Endothelial cell of umbilical vein (primary cell): Measurements from ENCODE around the gene DTWD2. TPM values are rescaled to one million over a fixed set of nuclear protein-coding genes. Genes with fewer than 3 reads are reported as not detected.

ENCODE experiments used
- BruUV-seq: library from RNA; stranded (reverse); fragments of 400-500 nt; replicated peaks from 2 replicates; lab custom pipeline; 2021; lab: Mats Ljungman, UMichigan
- CTCF ChIA-PET: fragments of 300-600, 350-600 bp; sonication (Branson Sonifier 250); formaldehyde crosslinking; loops from one replicate; lab custom pipeline; 2021; ENCODE audit warnings: antibody characterized with exemption, inconsistent platforms; lab: Charles Lee
- POLR2A ChIA-PET: fragments of 300-600, 350-600 bp; sonication (Branson Sonifier 250); formaldehyde crosslinking; loops from one replicate; lab custom pipeline; 2021; ENCODE audit warnings: antibody characterized with exemption, inconsistent platforms; lab: Charles Lee
- DNase-seq: peaks from one replicate; pipeline ENCODE4 v3.0.0-alpha.2; 2011; ENCODE audit warnings: low read depth, low spot score
- FAIRE-seq: peaks from 2 replicates; lab custom pipeline; 2011; peaks lifted over from hg19 to GRCh38; lab: Jason Lieb, UNC
- H2AFZ ChIP-seq: 2 replicates; pipeline ENCODE4 v1.6.0; 2012; ENCODE audit warnings: low read depth, low read length, control low read depth, inconsistent platforms
- H3K27ac ChIP-seq: 2 replicates; pipeline ENCODE4 v1.5.1; 2011; ENCODE audit warnings: low read depth, mild to moderate bottlenecking, control low read depth, low read length, moderate library complexity; ENCODE audit not compliant: insufficient read depth
- H3K27me3 ChIP-seq, 2 experiments: 2 replicates each; pipeline versions ENCODE4 v1.6.0 to v1.6.1; 2011; ENCODE audit warnings: low read length in 2 of 2, mixed read lengths in 1 of 2; ENCODE audit not compliant: control insufficient read depth in 2 of 2, insufficient read depth in 2 of 2
- H3K36me3 ChIP-seq, 2 experiments: 2 replicates in 1 of 2; 3 replicates in 1 of 2; pipeline ENCODE4 v1.5.1; 2011; ENCODE audit warnings: low read length in 2 of 2, mild to moderate bottlenecking in 1 of 2, moderate library complexity in 1 of 2; ENCODE audit not compliant: control insufficient read depth in 2 of 2, insufficient read depth in 2 of 2; ENCODE audit errors: extremely low read depth in 1 of 2
- H3K4me1 ChIP-seq: 3 replicates; pipeline ENCODE4 v1.5.1; 2011; ENCODE audit warnings: mild to moderate bottlenecking, low read length; ENCODE audit not compliant: control insufficient read depth, insufficient read depth; ENCODE audit errors: extremely low read depth
- H3K4me2 ChIP-seq: 2 replicates; pipeline ENCODE4 v1.6.1; 2011; ENCODE audit warnings: low read length, control low read depth, mixed read lengths; ENCODE audit not compliant: insufficient read depth
- H3K4me3 ChIP-seq, 3 experiments: fragments of 200-600 bp in 1 of 3; sonication (generic), shearing (Covaris generic) in 1 of 3; replicated peaks in 1 of 3; 2 replicates each; pipeline ENCODE4 v1.5.1; 2011 to 2016; ENCODE audit warnings: control low read depth in 3 of 3, low read length in 3 of 3, mild to moderate bottlenecking in 2 of 3, inconsistent platforms in 1 of 3, low read depth in 1 of 3, moderate library complexity in 1 of 3; ENCODE audit not compliant: insufficient read depth in 1 of 3
- H3K79me2 ChIP-seq: 2 replicates; pipeline ENCODE4 v1.6.0; 2012; ENCODE audit warnings: low read length, inconsistent platforms; ENCODE audit not compliant: control insufficient read depth, insufficient read depth
- H3K9ac ChIP-seq: replicated peaks from 2 replicates; pipeline ENCODE3; 2011; ENCODE audit warnings: low read length, control low read depth; ENCODE audit not compliant: insufficient read depth; ENCODE audit errors: extremely low read depth
- H3K9me1 ChIP-seq: replicated peaks from 3 replicates; pipeline ENCODE4 v1.6.0; 2011; ENCODE audit warnings: mild to moderate bottlenecking, low read length; ENCODE audit not compliant: control insufficient read depth, insufficient read depth; ENCODE audit errors: extremely low read depth
- H3K9me3 ChIP-seq: replicated peaks from 2 replicates; pipeline ENCODE4 v1.5.1; 2012; ENCODE audit warnings: low read length, inconsistent platforms; ENCODE audit not compliant: control insufficient read depth, insufficient read depth
- H4K20me1 ChIP-seq: replicated peaks from 2 replicates; pipeline ENCODE3; 2011; ENCODE audit warnings: mild to moderate bottlenecking, low read length; ENCODE audit not compliant: control insufficient read depth, insufficient read depth; ENCODE audit errors: extremely low read depth
- EZH2 ChIP-seq: IDR thresholded peaks from 2 replicates; pipeline ENCODE4 v1.6.1; 2012; ENCODE audit warnings: borderline replicate concordance, low read depth, mild to moderate bottlenecking, moderate library complexity, low read length, inconsistent platforms; ENCODE audit not compliant: severe bottlenecking
- FOS ChIP-seq: IDR thresholded peaks from 2 replicates; pipeline ENCODE4 v1.6.1; 2011; ENCODE audit warnings: mild to moderate bottlenecking, low read length, moderate library complexity, borderline replicate concordance; ENCODE audit not compliant: insufficient read depth
- GATA2 ChIP-seq: IDR thresholded peaks from 2 replicates; pipeline ENCODE4 v1.7.0; 2011; ENCODE audit warnings: low read depth, mild to moderate bottlenecking, moderate library complexity, mixed read lengths, low read length; ENCODE audit not compliant: insufficient read length, insufficient read depth
- JUN ChIP-seq: IDR thresholded peaks from 2 replicates; pipeline ENCODE4 v1.6.1; 2011; ENCODE audit warnings: borderline replicate concordance, low read depth; ENCODE audit not compliant: insufficient read length, insufficient read depth
- MAX ChIP-seq: IDR thresholded peaks from 2 replicates; pipeline ENCODE4 v1.6.1; 2011; ENCODE audit not compliant: insufficient read depth, insufficient read length
- MYC ChIP-seq: IDR thresholded peaks from one replicate; pipeline ENCODE4 v1.6.1; 2011; ENCODE audit warnings: mild to moderate bottlenecking, low read depth, low read length
- POLR2A ChIP-seq: IDR thresholded peaks from 2 replicates; pipeline ENCODE4 v1.6.1; 2012; ENCODE audit warnings: low read depth, mild to moderate bottlenecking, control low read depth, low read length
- POLR2AphosphoS5 ChIP-seq: IDR thresholded peaks from 2 replicates; pipeline ENCODE4 v1.6.1; 2012; ENCODE audit warnings: low read depth, mild to moderate bottlenecking, control low read depth, low read length, moderate library complexity; ENCODE audit not compliant: insufficient read depth
- dilution Hi-C: fragments of 300-500 bp; cut with MboI; formaldehyde crosslinking; loops from one replicate; pipeline ENCODE4 v1.15.0; 2019; ENCODE audit warnings: low sequenced_read_pairs; ENCODE audit not compliant: extremely low pct_ligation_motif_present
- intact Hi-C: fragments of 100-400 bp; cut with micrococcal nuclease; formaldehyde crosslinking; loops from one replicate; pipeline ENCODE4 v1.10.0; 2022
- polyA plus RNA-seq, 4 experiments: library from polyadenylated mRNA; depleted of rRNA in 3 of 4; stranded (reverse) in 3 of 4; unstranded in 1 of 4; fragments of >200 nt; gene quantifications; 2 replicates each; pipeline versions ENCODE4 v1.2.1 to v1.2.3, GENCODE V29; 2011 to 2012; ENCODE audit warnings: missing spikeins in 1 of 4
- total RNA-seq: library from RNA; stranded (reverse); gene quantifications from 2 replicates; pipeline ENCODE4 v1.2.3, GENCODE V29; 2021
- TF ChIP-seq, protein P1 (sequence below), 2 donors: IDR thresholded peaks; 1 replicate in 1 of 2; 2 replicates in 1 of 2; pipeline ENCODE4 v1.5.1; 2011; ENCODE audit warnings: low read length in 2 of 2, mild to moderate bottlenecking in 2 of 2, moderate library complexity in 2 of 2, control low read depth in 1 of 2, inconsistent platforms in 1 of 2, low read depth in 1 of 2; ENCODE audit not compliant: insufficient read depth in 1 of 2; ENCODE audit errors: extremely low read depth in 1 of 2

DTWD2 gene
- total and polyA plus RNA-seq, 2 donors (not counting 3 experiments of a cell fraction or from before 2014, with no cell fraction given), result 0.99 to 1.1 TPM

DNA sequence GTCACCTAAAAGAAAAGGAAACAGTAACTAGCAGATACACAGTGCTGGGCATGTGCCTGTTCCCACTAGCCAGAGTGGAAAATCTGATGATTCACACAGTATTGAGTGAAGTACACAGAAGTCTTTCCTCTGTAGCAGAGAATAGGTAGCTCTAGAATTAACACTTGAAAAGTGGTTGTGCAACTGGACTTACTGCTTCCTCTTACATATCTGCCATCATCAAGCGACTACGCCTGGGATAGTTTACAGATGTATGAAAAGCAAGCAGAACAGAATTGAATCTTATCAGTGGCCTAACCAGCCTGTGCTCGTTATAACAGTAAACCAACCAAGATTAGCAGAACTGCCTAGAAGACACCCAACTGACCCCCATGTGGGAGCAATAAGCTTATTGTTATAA lies 130.6 kb downstream of the DTWD2 start:
- Histone ChIP-seq H4K20me1 (no peaks in the 10 kb centered on the region), H3K4me1 (no peaks in the 10 kb centered on the region), H3K27me3 (no peaks in the 10 kb centered on the region), H3K4me2 (no peak overlapping the region), H3K4me3 (no peak overlapping the region), H2AFZ (no peak overlapping the region), H3K36me3 (no peaks in the 10 kb centered on the region), H3K79me2 (no peaks in the 10 kb centered on the region), H3K9me1 (no peaks in the 10 kb centered on the region), H3K27ac (no peak overlapping the region), H3K9me3 (no peaks in the 10 kb centered on the region), H3K9ac (no peak overlapping the region)
- FAIRE-seq (no peak), DNase-seq (no peak)
- BruUV-seq, result no TSS peak
- dilution Hi-C loops (no loop called here), intact Hi-C loops (no loop called here)
- CTCF ChIA-PET, result interaction anchor here (1.2 kb wide), 1 partner anchor 14 kb away, joined by 3 read pairs; no protein-coding TSS in a partner anchor
- POLR2A ChIA-PET, result no interaction called here
- no peak for TF ChIP-seq MYC
- no peak for TF ChIP-seq EZH2
- TF ChIP-seq MAX, result no peak

- Histone ChIP-seq H2AFZ (no peak overlapping the region), H3K9me3 (no peaks in the 10 kb centered on the region), H3K9me1 (no peaks in the 10 kb centered on the region), H3K4me1 (no peaks in the 10 kb centered on the region), H3K79me2 (no peaks in the 10 kb centered on the region), H3K4me3 (no peak overlapping the region), H4K20me1 (no peaks in the 10 kb centered on the region), H3K36me3 (no peaks in the 10 kb centered on the region), H3K27ac (no peak overlapping the region), H3K4me2 (no peak overlapping the region), H3K27me3 (no peaks in the 10 kb centered on the region), H3K9ac (no peak overlapping the region)
- intact Hi-C loops (no loop called here), dilution Hi-C loops (no loop called here)
- ChIA-PET POLR2A (no interaction called here), CTCF (no interaction called here)
- no peak for TF ChIP-seq JUN
- no peak for TF ChIP-seq MAX
- no peak for TF ChIP-seq EZH2
- TF ChIP-seq FOS, result no peak
- TF ChIP-seq GATA2, result no peak
- no peak for TF ChIP-seq MYC
- TF ChIP-seq POLR2A, result no peak
- TF ChIP-seq POLR2AphosphoS5, result no peak
- TF ChIP-seq, protein P1, sequence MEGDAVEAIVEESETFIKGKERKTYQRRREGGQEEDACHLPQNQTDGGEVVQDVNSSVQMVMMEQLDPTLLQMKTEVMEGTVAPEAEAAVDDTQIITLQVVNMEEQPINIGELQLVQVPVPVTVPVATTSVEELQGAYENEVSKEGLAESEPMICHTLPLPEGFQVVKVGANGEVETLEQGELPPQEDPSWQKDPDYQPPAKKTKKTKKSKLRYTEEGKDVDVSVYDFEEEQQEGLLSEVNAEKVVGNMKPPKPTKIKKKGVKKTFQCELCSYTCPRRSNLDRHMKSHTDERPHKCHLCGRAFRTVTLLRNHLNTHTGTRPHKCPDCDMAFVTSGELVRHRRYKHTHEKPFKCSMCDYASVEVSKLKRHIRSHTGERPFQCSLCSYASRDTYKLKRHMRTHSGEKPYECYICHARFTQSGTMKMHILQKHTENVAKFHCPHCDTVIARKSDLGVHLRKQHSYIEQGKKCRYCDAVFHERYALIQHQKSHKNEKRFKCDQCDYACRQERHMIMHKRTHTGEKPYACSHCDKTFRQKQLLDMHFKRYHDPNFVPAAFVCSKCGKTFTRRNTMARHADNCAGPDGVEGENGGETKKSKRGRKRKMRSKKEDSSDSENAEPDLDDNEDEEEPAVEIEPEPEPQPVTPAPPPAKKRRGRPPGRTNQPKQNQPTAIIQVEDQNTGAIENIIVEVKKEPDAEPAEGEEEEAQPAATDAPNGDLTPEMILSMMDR (IDR thresholded peaks at IDR 0.05; ENCODE audit: extremely low read depth in 1 of 2, insufficient read depth in 1 of 2, low read depth in 1 of 2, low read length in 2 of 2), result no peak
- FAIRE-seq (no peak), DNase-seq (no peak)
- BruUV-seq, result no TSS peak
Observed at GRCh38 chr5:118854819-118855218, 133.5 kb downstream of the DTWD2 start.
